ENCODE data around the gene PUS10.
"Not testable (repeated sequence)": the region's sequence is repeated elsewhere in the genome, so short reads cannot be mapped to it uniquely, and the experiment has no call there.

Gene PUS10

GRCh38 chr2:60994131-60994530 is 23.9 kb downstream of the PUS10 start:
- no peak for DNase-seq (ENCODE audit: low read depth)
- TF ChIP-seq CTCF (conservative IDR thresholded peaks at IDR 0.05; ENCODE audit: control insufficient read depth, insufficient read depth, low read depth, low read length): no peak
- no peak overlapping the region for H3K4me3 ChIP-seq (ENCODE audit: control insufficient read depth, low read depth, low read length)

DNA sequence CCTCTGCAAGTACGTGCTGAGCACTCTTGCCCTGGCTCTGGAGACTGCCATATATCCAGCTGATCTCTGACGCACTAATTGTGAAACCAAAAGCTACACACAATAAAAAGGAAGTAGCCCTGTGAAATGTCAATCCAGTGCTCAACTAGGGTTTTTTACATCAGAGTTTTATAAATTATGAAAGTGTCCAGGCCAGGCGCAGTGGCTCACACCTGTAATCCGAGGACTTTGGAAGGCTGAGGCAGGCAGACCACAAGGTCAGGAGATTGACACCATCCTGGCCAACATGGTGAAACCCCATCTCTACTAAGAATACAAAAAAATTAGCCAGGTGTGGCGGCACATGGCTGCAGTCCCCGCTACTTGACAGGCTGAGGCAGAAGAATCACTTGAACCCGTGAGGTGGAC is 25.1 kb downstream of the PUS10 start:
- no peak overlapping the region for H3K4me3 ChIP-seq (ENCODE audit: control insufficient read depth, low read depth, low read length)
- no peak for TF ChIP-seq CTCF (conservative IDR thresholded peaks at IDR 0.05; ENCODE audit: control insufficient read depth, insufficient read depth, low read depth, low read length)
- DNase-seq (ENCODE audit: low read depth): no peak

- no peak overlapping the region for H3K4me3 ChIP-seq (ENCODE audit: control insufficient read depth, low read depth, low read length)
- TF ChIP-seq CTCF (conservative IDR thresholded peaks at IDR 0.05; ENCODE audit: control insufficient read depth, insufficient read depth, low read depth, low read length): no peak
- no peak for DNase-seq (ENCODE audit: low read depth)
These were observed 26.4 kb downstream of the PUS10 start for GRCh38 chr2:60991644-60992043.

DNA sequence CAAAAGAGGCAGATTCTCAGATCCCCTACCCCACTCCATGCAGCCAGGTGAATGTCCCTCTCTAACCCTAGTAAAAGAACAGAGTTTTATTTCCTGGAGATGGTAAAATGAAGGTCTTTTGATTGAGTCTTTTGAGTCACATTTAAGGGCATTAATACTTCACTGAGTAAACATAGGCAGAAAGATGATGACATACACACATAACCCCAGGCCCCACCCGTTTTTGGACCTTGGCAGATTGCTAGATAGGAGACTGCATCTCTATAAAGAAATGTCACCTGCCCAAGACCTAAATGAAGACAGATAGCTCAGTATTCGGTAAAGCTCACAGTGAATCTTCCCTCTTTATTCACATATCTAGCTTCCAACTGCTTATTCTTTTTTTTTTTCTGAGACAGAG is 28.8 kb downstream of the PUS10 start:
- DNase-seq (ENCODE audit: low read depth): no peak
- no peak for TF ChIP-seq CTCF (conservative IDR thresholded peaks at IDR 0.05; ENCODE audit: control insufficient read depth, insufficient read depth, low read depth, low read length)
- H3K4me3 ChIP-seq (ENCODE audit: control insufficient read depth, low read depth, low read length): no peak overlapping the region

- H3K4me3 ChIP-seq (ENCODE audit: control insufficient read depth, low read depth, low read length); DNase-seq (ENCODE audit: low read depth): not testable (repeated sequence)
These were observed 30.4 kb downstream of the PUS10 start for GRCh38 chr2:60987656-60988055.

DNA sequence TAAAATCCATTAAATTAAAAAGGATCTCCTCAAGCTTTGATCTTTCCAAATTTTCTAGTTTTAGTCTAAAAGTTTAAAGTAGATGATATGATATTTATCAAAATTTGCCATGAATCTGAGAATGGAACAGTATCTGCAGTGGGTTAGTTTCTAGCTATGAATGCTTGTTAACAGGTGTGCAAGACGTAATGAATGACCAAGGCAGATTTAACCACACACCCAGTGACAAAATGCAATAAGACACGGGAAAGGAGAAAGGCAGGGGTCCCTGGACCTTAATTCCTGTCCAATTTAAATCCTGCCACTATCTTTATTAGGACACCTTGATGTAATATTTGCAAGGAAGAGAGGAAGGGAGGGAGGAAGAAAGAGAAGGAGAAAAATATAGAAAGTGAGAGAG is 31.0 kb downstream of the PUS10 start:
- TF ChIP-seq CTCF (conservative IDR thresholded peaks at IDR 0.05; ENCODE audit: control insufficient read depth, insufficient read depth, low read depth, low read length): no peak
- no peak for DNase-seq (ENCODE audit: low read depth)
- H3K4me3 ChIP-seq (ENCODE audit: control insufficient read depth, low read depth, low read length): no peak overlapping the region

DNA sequence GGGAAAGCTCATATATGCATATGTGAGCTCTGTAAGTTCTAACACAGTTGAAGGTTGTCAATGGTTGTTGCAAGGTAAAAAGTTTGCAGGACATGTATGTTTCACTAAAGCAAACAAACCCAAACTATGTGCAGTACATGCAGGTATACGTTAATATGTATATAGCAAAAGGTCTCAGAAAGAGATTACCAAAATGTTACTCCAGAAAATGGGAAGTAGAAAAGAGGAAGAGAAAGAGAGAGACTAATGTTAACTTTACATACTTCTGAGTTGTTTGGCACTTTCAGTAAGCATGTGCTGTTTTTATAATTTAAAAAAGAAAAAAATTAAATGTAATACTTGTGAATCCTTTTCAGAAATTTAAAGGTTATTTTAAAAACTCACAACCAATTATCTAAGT is 33.3 kb downstream of the PUS10 start:
- no peak for DNase-seq (ENCODE audit: low read depth)
- H3K4me3 ChIP-seq (ENCODE audit: control insufficient read depth, low read depth, low read length): no peak overlapping the region
- no peak for TF ChIP-seq CTCF (conservative IDR thresholded peaks at IDR 0.05; ENCODE audit: control insufficient read depth, insufficient read depth, low read depth, low read length)

DNA sequence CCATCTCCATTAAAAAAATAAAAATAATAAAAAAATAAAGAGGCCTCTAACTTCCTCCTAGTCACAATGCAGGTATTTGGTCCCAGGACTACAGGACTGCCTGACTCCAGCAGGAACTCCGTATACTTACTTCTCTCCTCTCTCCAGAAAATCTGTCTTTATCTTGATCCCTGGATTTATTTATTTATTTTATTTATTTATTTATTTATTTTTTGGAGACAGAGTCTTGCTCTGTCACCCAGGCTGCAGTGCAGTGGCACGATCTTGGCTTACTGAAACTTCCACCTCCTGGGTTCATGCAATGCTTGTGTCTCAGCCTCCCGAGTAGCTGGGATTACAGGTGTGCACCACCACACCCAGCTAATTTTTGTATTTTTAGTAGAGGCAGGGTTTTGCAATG is 36.0 kb downstream of the PUS10 start:
- not testable (repeated sequence) for DNase-seq (ENCODE audit: low read depth); H3K4me3 ChIP-seq (ENCODE audit: control insufficient read depth, low read depth, low read length)
